ENCODE data around the gene RFX1.

GRCh38 chr19:14023404-14024235 is 17.5 kb upstream of the RFX1 start:
- TF ChIP-seq POLR2AphosphoS5 (IDR thresholded peaks at IDR 0.05; ENCODE audit: borderline replicate concordance, low read depth, low read length) (no peak), EZH2 (IDR thresholded peaks at IDR 0.05) (no peak), FOXP2 (optimal IDR thresholded peaks at IDR 0.05; ENCODE audit: control extremely low read depth, extremely low read length, insufficient read depth) (no peak)
